Muscle of leg (tissue), 11 donors: Measurements from ENCODE around the gene MDFIC. TPM values are rescaled to one million over a fixed set of nuclear protein-coding genes. Genes with fewer than 3 reads are reported as not detected.

Experiments
- DNase-seq: peaks from one replicate; pipeline ENCODE4 v3.0.0; 2013
- H3K27ac ChIP-seq: one replicate; pipeline ENCODE4 v1.5.1; 2013; ENCODE audit warnings: mild to moderate bottlenecking, low read length, control low read depth
- H3K27me3 ChIP-seq: one replicate; pipeline ENCODE4 v1.6.1; 2013; ENCODE audit warnings: low read length; ENCODE audit not compliant: control insufficient read depth, insufficient read depth
- H3K36me3 ChIP-seq: one replicate; pipeline ENCODE4 v1.6.1; 2013; ENCODE audit warnings: low read length; ENCODE audit not compliant: control insufficient read depth, insufficient read depth
- H3K4me1 ChIP-seq: one replicate; pipeline ENCODE4 v1.6.1; 2013; ENCODE audit warnings: low read length; ENCODE audit not compliant: control insufficient read depth, insufficient read depth
- H3K4me3 ChIP-seq: one replicate; pipeline ENCODE4 v1.5.1; 2013; ENCODE audit warnings: low read length, control low read depth
- H3K9me3 ChIP-seq: replicated peaks from 2 replicates; pipeline ENCODE4 v1.6.1; 2013; ENCODE audit warnings: low read depth, low read length; ENCODE audit not compliant: control insufficient read depth
- WGBS: methylation state at CpG from one replicate; pipeline ENCODE4 v1.1.5; 2013; ENCODE audit warnings: missing lambda C conversion rate; ENCODE audit not compliant: insufficient coverage; 5-methylcytosine and 5-hydroxymethylcytosine counted together
- polyA plus RNA-seq, 8 donors: library from polyadenylated mRNA; unstranded; fragments of 120-200 nt; gene quantifications; one replicate each; pipeline versions ENCODE4 v1.2.1 to v1.2.3, GENCODE V29; 2013; ENCODE audit warnings: inconsistent platforms in 1 of 8, low replicate concordance in 1 of 8; ENCODE audit not compliant: insufficient read length in 8 of 8, insufficient read depth in 1 of 8
- total RNA-seq: library from RNA; stranded (reverse); fragments of 120-200 nt; gene quantifications from one replicate; pipeline ENCODE4 v1.2.4, GENCODE V29; 2013

The MDFIC gene
- total and polyA plus RNA-seq, 9 donors, result 24.5 to 44.3 (median 34.0) TPM

DNA sequence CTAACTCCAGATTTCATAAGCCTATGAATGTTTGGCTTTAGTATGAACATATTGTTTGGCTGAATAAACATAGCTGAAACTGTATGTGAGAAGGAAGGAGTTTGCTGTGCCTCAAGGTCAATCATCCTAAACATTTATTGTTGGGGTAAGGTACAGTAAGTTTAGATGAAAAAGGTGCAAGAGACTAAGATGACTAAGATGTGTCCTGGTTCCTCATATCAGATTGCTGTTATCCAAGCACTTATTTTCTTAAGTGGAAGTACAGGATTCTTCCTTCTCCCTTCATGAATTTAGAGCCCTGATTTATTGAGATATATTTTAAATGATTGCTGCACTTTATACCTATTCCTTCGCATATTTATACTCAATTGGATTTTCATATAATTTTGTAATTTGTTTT lies 12.2 kb downstream of the MDFIC start:
- Histone ChIP-seq H3K36me3 (no peaks in the 10 kb centered on the region), H3K4me3 (no peak overlapping the region), H3K27me3 (no peaks in the 10 kb centered on the region), H3K27ac (no peak overlapping the region), H3K9me3 (no peaks in the 10 kb centered on the region), H3K4me1 (peaks cover 6% of the 10 kb centered on the region)
- DNase-seq, result no peak
- WGBS, result no CpG with 5 or more reads among the region's 1 CpG

DNA sequence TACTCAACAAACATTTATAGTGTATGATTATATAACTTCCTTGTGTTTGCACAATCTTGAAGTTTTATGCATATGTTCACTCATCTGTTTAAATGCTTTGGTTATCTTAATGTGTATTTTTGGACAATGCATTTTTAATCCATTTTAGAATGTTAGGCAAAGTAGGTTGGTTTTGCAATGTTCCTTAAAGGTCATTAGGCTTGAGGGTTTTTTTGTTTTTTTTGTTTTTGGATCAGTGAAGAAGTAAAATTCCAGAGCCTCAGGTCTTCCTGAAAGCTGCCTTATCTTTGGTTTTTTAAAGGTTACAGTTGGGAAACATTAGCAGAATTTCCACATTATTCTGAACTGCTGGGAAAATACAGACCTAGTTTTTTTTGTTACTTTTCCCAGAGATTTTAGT lies 12.8 kb downstream of the MDFIC start:
- H3K4me3 ChIP-seq, result no peak overlapping the region
- H3K36me3 ChIP-seq, result no peaks in the 10 kb centered on the region
- no peak overlapping the region for H3K27ac ChIP-seq
- peaks cover 6% of the 10 kb centered on the region for H3K4me1 ChIP-seq
- H3K27me3 ChIP-seq, result no peaks in the 10 kb centered on the region
- no peaks in the 10 kb centered on the region for H3K9me3 ChIP-seq
- no peak for DNase-seq

DNA sequence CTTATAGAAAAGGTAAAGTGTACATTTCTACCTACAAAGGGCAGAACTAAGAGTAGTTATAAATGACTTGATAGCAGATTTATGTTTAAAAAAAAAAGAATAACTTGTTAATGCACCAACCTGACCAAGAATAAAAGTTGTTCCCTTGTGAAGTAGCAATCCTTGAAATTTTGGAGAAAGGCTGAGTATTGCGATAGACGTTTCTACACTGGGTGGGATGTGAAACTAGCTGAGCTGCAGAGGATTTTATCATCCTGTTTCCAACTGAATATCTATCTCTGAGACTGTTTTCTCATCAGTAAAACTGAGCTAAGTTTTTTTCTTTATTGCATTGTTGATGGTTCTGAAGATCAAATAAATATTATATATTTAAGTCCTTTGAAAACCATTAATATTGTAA lies 14.6 kb downstream of the MDFIC start:
- DNase-seq, result no peak
- Histone ChIP-seq H3K27me3 (no peaks in the 10 kb centered on the region), H3K4me1 (peaks cover 3% of the 10 kb centered on the region), H3K4me3 (no peak overlapping the region), H3K9me3 (no peaks in the 10 kb centered on the region), H3K36me3 (no peaks in the 10 kb centered on the region), H3K27ac (no peak overlapping the region)
- WGBS, result no CpG with 5 or more reads among the region's 2 CpGs

DNA sequence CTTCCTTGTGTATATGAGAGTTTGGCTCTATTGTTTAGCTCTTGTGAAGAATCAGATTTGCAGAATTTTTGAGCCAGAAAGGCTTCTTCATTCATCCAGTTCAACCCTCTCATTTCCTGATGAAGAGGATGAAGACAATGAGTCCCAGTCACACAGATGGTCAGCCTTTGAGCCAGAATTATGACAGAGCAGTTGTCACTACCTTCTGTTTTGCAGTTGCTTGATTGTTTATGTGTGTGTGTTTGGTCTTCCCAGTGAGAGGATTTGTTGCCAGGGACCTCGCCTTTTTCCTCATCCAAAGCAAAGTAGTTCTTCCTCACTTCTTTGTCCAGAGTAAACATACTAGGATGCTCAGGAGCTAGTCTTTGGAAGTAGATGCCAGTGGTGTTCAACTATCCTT lies 15.6 kb downstream of the MDFIC start:
- Histone ChIP-seq H3K9me3 (no peaks in the 10 kb centered on the region), H3K27me3 (no peaks in the 10 kb centered on the region), H3K4me3 (no peak overlapping the region), H3K4me1 (no peaks in the 10 kb centered on the region), H3K27ac (peak overlapping the region; percentile 43), H3K36me3 (no peaks in the 10 kb centered on the region)
- WGBS, result no CpG with 5 or more reads among the region's 1 CpG
- peak; percentile 83 for DNase-seq

DNA sequence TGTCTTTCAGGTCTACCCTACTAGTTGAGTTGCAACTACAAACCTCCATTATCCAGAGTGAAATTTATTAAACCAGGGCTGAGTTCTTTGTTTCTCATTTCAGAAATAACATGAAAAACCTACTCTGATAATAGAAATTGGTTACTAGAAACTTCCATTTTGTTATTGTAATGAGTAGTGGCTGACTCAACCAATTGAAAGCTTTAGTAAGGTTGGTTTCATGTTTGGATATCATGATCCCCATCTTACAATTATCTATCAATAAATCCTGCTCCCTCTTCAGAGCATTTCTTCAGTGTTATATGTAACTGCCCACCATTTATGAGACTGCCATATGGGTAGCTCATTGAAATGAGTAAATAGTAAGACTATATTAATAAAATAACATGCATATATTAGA lies 16.9 kb downstream of the MDFIC start:
- H3K9me3 ChIP-seq, result no peaks in the 10 kb centered on the region
- no peaks in the 10 kb centered on the region for H3K27me3 ChIP-seq
- no peak for DNase-seq
- no peak overlapping the region for H3K4me3 ChIP-seq
- H3K27ac ChIP-seq, result no peak overlapping the region
- H3K4me1 ChIP-seq, result no peaks in the 10 kb centered on the region
- no peaks in the 10 kb centered on the region for H3K36me3 ChIP-seq

DNA sequence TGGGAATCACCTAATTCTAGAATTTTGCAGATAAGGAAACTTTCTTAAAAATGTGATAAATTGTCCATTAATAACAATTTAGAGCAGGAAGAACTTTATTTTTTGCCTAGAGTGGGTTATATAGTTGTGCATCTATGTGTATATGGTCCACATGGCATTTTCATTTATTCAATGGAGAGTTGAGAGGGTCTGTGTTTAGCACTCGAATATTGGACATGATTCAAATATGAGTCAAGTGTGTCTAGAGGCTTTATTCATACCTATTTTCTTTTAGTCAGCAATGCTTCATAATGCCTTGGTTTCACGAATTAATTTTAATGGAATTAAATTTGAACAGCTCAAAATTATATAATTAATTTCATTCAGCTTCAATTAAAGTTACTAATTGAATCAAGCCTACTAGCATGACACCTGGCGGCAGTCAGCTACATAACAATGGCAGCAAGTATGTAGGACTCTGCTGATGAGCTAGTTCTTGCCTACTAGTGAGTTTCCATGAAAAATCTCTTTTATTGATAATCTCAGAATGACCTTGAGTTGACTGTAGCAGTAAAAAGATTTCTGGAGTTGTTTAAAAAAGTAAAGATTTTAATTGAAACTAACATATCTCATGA lies 17.7 kb downstream of the MDFIC start:
- no CpG with 5 or more reads among the region's 3 CpGs for WGBS
- H3K4me1 ChIP-seq, result peaks cover 4% of the 10 kb centered on the region
- no peak for DNase-seq

DNA sequence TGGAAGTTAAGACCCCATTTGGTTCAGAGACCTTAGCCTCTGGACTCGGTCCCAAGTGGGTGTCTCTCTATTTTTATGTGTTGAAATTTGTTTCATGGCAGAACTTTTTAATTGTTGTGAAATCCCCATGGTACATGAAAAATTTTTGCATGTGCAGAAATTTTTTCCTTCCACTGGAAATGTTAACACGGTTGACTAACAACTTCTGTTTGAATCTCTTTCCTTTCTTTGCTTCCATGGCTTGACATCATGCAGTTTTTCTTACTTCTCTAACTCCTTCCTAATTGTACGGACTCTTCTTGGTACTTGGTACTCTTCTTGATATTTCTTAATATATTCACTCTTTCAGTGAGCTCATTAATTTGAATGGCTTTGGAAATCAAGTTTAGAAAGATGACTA lies 18.3 kb downstream of the MDFIC start:
- Histone ChIP-seq H3K4me1 (peaks cover 10% of the 10 kb centered on the region), H3K27ac (no peak overlapping the region), H3K4me3 (no peak overlapping the region), H3K9me3 (no peaks in the 10 kb centered on the region), H3K36me3 (no peaks in the 10 kb centered on the region), H3K27me3 (no peaks in the 10 kb centered on the region)
- DNase-seq, result no peak
- WGBS, result no CpG with 5 or more reads among the region's 3 CpGs

More for the DNA sequence above, 17.7 kb downstream of the MDFIC start:
- Histone ChIP-seq H3K27ac (no peak overlapping the region), H3K36me3 (no peaks in the 10 kb centered on the region), H3K27me3 (no peaks in the 10 kb centered on the region), H3K4me3 (no peak overlapping the region), H3K9me3 (no peaks in the 10 kb centered on the region)

DNA sequence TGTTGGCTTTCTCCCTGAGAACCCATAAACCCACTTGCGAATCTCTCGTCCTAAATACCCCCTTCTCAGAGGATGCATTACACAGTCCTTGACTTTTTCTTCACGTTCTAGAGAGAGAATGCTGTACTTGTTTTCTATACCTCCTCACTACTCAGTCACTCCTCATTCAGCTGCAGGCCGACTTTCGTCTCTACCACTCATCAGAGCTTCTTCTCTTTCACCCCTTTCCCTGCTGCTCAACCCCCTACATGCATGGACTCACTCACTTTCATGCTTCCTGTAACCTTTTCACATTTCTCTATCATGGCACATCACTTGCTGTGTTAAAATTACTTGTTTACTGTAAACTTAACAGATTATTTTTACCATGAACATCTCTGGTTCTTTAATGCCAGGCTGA lies 19.8 kb downstream of the MDFIC start:
- H3K27ac ChIP-seq, result no peak overlapping the region
- DNase-seq, result no peak
- H3K9me3 ChIP-seq, result no peaks in the 10 kb centered on the region
- H3K4me3 ChIP-seq, result no peak overlapping the region
- no peaks in the 10 kb centered on the region for H3K27me3 ChIP-seq
- H3K4me1 ChIP-seq, result peaks cover 11% of the 10 kb centered on the region
- 91% methylated on average over 5 of the region's 5 CpGs for WGBS
- H3K36me3 ChIP-seq, result no peaks in the 10 kb centered on the region

DNA sequence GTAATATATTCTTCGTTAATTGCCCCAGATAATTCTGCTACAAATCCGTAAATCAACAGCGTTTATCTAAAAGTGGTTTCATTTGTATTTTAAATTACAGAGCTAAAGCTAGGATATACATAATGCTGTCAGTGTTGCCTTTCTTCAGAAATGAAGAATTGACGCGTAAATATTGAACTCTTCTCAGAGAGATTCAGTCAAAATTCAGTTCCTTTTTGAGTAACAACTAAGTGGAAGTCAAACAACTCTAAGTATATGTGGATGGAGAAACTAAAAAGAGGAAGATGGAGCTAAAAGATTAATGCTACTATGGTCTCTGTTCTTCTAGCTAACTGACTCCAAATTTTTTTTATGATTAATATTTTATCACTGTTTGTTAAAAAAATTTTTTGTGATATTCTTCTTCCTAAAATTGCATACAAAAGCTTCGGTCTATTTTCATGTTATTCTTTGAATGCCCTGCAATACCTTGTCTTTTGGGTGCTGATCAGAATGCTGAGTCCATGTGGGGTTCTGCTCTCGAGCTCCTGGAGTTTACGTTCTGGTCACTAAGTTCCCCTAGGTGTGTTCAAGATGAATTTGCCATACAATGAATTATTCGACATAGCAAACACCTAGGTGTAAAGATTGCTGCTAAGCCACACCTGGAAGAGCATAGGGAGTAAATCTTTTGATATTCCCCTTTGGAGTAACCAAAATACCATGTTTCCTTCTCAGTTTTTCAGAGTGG lies 20.7 kb downstream of the MDFIC start:
- no peaks in the 10 kb centered on the region for H3K36me3 ChIP-seq
- H3K9me3 ChIP-seq, result no peaks in the 10 kb centered on the region
- DNase-seq, result no peak
- H3K4me3 ChIP-seq, result no peak overlapping the region
- no peaks in the 10 kb centered on the region for H3K27me3 ChIP-seq
- peaks cover 11% of the 10 kb centered on the region for H3K4me1 ChIP-seq
- no CpG with 5 or more reads among the region's 9 CpGs for WGBS
- H3K27ac ChIP-seq, result no peak overlapping the region

DNA sequence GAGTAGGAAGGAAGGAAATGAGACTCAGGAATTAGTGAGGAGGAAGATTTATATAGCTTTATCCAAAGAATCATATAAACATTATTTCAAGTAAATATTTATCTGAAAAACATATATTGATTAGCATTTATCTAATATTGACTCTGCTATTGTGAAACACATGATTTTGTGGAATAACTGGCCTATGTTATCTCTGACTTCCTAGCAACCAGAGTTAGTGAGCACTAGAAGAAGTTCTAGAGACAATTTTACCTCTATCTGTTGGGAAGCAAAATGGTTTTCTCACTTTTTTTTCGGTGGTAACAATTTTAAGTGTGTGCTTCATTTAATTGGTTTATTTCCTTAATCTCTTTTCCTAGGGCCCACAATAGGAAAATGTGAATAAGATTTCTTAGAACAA lies 21.6 kb downstream of the MDFIC start:
- peaks cover 11% of the 10 kb centered on the region for H3K4me1 ChIP-seq
- no peaks in the 10 kb centered on the region for H3K27me3 ChIP-seq
- no peak for DNase-seq
- WGBS, result no CpG with 5 or more reads among the region's 1 CpG
- no peaks in the 10 kb centered on the region for H3K9me3 ChIP-seq
- no peaks in the 10 kb centered on the region for H3K36me3 ChIP-seq
- no peak overlapping the region for H3K4me3 ChIP-seq
- H3K27ac ChIP-seq, result peak overlapping the region; percentile 92
